Measurements from ENCODE around the gene FBH1.

The FBH1 gene

DNA sequence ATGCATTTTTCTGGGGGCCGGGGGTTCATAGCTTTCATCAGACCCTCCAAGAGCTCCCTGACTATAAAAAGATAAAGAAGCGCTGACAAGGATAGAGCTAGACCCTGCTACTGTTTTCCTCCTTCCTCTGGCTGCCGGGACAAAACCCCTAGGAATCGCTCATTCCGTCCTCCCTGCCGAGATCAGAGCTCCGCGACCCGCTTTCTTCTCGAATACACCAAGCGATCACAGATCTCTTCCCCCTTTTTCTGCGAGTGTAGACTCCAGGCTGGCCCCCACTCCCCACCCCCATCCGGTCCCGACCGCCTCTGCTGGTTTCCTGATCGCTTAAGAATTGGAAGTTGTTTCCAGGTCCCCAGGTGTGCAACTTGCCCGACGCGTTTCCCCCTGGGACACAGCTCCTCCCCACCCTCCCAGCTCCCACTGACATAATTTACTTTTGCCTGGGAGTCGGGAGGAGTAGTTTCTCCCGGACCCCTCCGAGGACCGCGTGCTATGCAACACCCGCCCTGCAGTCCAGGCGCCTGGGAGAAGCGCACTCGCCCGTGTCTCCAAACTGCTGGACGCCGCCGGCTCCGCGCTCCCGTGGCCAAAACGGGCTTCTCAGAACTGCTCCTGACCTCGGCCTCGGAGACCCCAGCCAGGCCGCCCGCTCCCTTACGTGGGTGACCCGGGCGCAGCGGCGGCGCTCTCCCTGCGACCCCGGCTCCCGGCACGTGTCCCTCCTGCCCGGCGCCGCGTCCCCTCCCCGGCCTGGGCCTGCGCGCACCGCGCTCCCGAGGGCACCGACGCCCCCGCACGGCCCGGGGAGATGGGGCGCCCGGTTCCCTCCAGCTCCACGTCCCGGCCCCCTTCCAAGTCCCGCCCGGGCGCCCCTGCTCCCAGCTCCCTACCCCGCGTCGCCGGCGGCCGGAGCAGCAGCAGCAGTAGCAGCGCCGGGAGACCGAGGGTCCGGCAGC, 86.7 kb downstream of the FBH1 start:
- DNase-seq (ENCODE audit: low read depth in 1 of 2, low spot score in 1 of 2): peak in 1 of 2 donors; percentile 19

DNA sequence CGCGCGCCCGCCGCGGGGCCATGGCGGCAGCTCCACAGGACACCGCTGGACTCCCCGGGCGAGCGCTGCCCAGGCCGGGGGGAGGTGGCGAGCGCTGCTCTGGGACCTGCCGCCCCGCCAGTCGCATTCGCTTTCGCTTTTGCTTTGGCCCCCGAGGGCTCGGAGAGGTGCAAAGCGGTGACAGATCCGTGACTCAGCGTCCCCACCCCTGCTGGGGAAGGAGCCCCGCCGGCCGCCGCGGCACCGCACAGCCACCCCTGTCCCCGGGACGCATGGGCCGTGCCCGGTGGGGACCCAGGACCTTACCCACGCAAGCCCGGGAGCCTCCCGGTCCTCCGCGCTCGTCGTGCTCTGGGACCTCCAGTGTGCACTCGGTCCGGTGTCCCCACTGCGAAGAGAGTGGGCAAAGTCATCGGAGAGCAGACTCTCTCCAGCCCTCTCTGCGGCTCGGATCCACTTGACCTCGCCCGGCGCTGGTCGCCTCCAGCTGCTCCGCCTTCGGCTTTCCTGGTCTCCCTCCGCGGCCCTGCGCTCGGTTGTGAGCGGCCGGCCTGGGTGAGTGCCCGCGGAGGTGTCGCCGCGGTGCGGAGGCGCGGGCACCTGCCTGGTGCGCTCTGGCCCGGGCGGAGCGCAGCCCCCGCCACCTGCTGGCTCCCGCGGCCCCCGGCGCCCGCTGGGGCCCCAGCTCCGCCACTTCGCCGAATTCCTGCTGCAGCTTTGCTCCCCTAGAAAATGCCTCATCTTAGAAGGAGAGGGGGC, 87.6 kb downstream of the FBH1 start, which contains the start of gene IL15RA:
IL15RA (minus strand) TSS at position 73 of the 759 bp plus-strand sequence; CDS start at position 22, 51 bp downstream.
- DNase-seq (ENCODE audit: low read depth in 1 of 2, low spot score in 1 of 2): peak; percentile 57 to 80

DNA sequence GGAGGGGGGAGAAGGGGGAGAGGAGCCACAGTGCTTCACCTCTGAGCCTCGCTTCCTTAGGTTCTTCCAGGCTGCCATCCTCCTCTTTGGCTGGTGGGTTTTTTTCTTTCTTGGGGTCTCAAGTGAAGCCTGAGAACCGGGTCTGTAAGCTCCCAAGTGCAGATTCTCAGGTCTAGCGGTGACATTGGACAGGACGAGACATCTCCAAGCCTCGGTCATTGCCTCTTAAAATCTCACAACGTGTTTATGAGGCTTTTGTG, 88.1 kb downstream of the FBH1 start:
- DNase-seq (ENCODE audit: low read depth in 1 of 2, low spot score in 1 of 2): no peak

- DNase-seq (ENCODE audit: low read depth in 1 of 2, low spot score in 1 of 2): no peak
Measured at GRCh38 chr10:5981529-5981928, 91.5 kb downstream of the FBH1 start.

GRCh38 chr10:5983774-5984173, 93.7 kb downstream of the FBH1 start:
- DNase-seq (ENCODE audit: low read depth in 1 of 2, low spot score in 1 of 2): no peak

GRCh38 chr10:5985029-5985428, 95.0 kb downstream of the FBH1 start:
- DNase-seq (ENCODE audit: low read depth in 1 of 2, low spot score in 1 of 2): no peak
